GM23338 (cell line): ENCODE data around the gene DIDO1. TPM values are rescaled to one million over a fixed set of nuclear protein-coding genes. Genes with fewer than 3 reads are reported as not detected.

Source experiments
- ATAC-seq: fragments of 200-7000 bp; cut with Tn5 transposase; 3 replicates; pipeline ENCODE4 v1.9.1; 2020
- DNase-seq: peaks from one replicate; pipeline ENCODE4 v3.0.0-alpha.2; 2015; ENCODE audit warnings: low spot score
- H2AFZ ChIP-seq: fragments of 200-600 bp; sonication (generic); 2 replicates; pipeline ENCODE4 v1.8.0; 2016; ENCODE audit warnings: antibody characterized with exemption, mild to moderate bottlenecking, moderate library complexity
- H3F3A ChIP-seq: fragments of 200-600 bp; sonication (generic); replicated peaks from 2 replicates; pipeline ENCODE4 v1.8.0; 2017; ENCODE audit warnings: antibody characterized with exemption, mixed run types, low read depth
- H3K27ac ChIP-seq: fragments of 200-600 bp; sonication (generic); 2 replicates; pipeline ENCODE4 v1.6.1; 2016; ENCODE audit warnings: low read depth
- H3K27me3 ChIP-seq: fragments of 200-600 bp; sonication (generic); 2 replicates; pipeline ENCODE4 v1.8.0; 2016; ENCODE audit warnings: mild to moderate bottlenecking, mixed run types, moderate library complexity; ENCODE audit not compliant: insufficient read depth
- H3K36me3 ChIP-seq: fragments of 200-600 bp; sonication (generic); 2 replicates; pipeline ENCODE4 v1.8.0; 2016; ENCODE audit warnings: mild to moderate bottlenecking; ENCODE audit not compliant: insufficient read depth
- H3K4me1 ChIP-seq: fragments of 200-600 bp; sonication (generic); 2 replicates; pipeline ENCODE4 v1.8.0; 2016; ENCODE audit warnings: mild to moderate bottlenecking, moderate library complexity; ENCODE audit not compliant: insufficient read depth
- H3K4me2 ChIP-seq: fragments of 200-600 bp; sonication (generic); 2 replicates; pipeline ENCODE4 v1.7.1; 2017; ENCODE audit warnings: mixed run types
- H3K4me3 ChIP-seq: fragments of 200-600 bp; sonication (generic); 2 replicates; pipeline ENCODE4 v1.6.1; 2016; ENCODE audit warnings: mixed run types
- H3K79me2 ChIP-seq: fragments of 200-600 bp; sonication (generic); replicated peaks from 2 replicates; pipeline ENCODE4 v1.8.0; 2017; ENCODE audit warnings: mild to moderate bottlenecking; ENCODE audit not compliant: insufficient read depth
- H3K9me2 ChIP-seq: fragments of 200-600 bp; sonication (generic); 2 replicates; pipeline ENCODE4 v1.8.0; 2017; ENCODE audit not compliant: insufficient read depth
- H4K20me1 ChIP-seq: fragments of 200-600 bp; sonication (generic); replicated peaks from 2 replicates; pipeline ENCODE4 v1.8.0; 2017; ENCODE audit warnings: mild to moderate bottlenecking; ENCODE audit not compliant: insufficient read depth
- H3K27ac Mint-ChIP-seq: 2 replicates; pipeline ENCODE4 v1.8.0; 2020; ENCODE audit warnings: inconsistent platforms, mild to moderate bottlenecking, moderate library complexity, mixed read lengths
- H3K27me3 Mint-ChIP-seq: 3 replicates; pipeline ENCODE4 v1.8.0; 2022; ENCODE audit warnings: low read depth, mild to moderate bottlenecking, moderate library complexity, mixed read lengths, inconsistent platforms; ENCODE audit not compliant: insufficient read depth, poor library complexity
- H3K36me3 Mint-ChIP-seq: 3 replicates; pipeline ENCODE4 v1.8.0; 2021; ENCODE audit warnings: low read depth, mild to moderate bottlenecking, inconsistent platforms, moderate library complexity, mixed read lengths
- H3K4me1 Mint-ChIP-seq: 3 replicates; pipeline ENCODE4 v1.8.0; 2020; ENCODE audit warnings: mild to moderate bottlenecking, inconsistent platforms, mixed read lengths
- H3K4me3 Mint-ChIP-seq: 3 replicates; pipeline ENCODE4 v1.8.0; 2021; ENCODE audit warnings: moderate library complexity, mild to moderate bottlenecking, inconsistent platforms, mixed read lengths
- H3K9me3 Mint-ChIP-seq: 3 replicates; pipeline ENCODE4 v1.8.0; 2020; ENCODE audit warnings: moderate library complexity, mild to moderate bottlenecking, inconsistent platforms, mixed read lengths
- CREB1 ChIP-seq: fragments of 250-450 bp; sonication (Bioruptor Pico); IDR thresholded peaks from 2 replicates; pipeline ENCODE4 v1.5.0; 2020; ENCODE audit warnings: low read depth, mild to moderate bottlenecking, moderate library complexity
- EZH2 ChIP-seq: fragments of 200-600 bp; sonication (generic); IDR thresholded peaks from one replicate; pipeline ENCODE4 v1.8.0; 2017; ENCODE audit warnings: antibody characterized with exemption, mild to moderate bottlenecking, low read depth; ENCODE audit not compliant: unreplicated experiment
- EZH2phosphoT487 ChIP-seq: fragments of 200-600 bp; sonication (generic); IDR thresholded peaks from one replicate; pipeline ENCODE4 v1.8.1; 2018; ENCODE audit warnings: antibody characterized with exemption; ENCODE audit not compliant: unreplicated experiment
- JUNB ChIP-seq: IDR thresholded peaks from one replicate; pipeline ENCODE4 v1.6.1; 2016; ENCODE audit warnings: antibody characterized with exemption; ENCODE audit not compliant: unreplicated experiment
- NANOG ChIP-seq: IDR thresholded peaks from 2 replicates; pipeline ENCODE4 v1.6.1; 2016; ENCODE audit warnings: antibody characterized with exemption, borderline replicate concordance
- POLR2AphosphoS5 ChIP-seq: IDR thresholded peaks from 2 replicates; pipeline ENCODE4 v1.6.1; 2016; ENCODE audit warnings: antibody characterized with exemption, low read depth
- STAT1 ChIP-seq: IDR thresholded peaks from one replicate; pipeline ENCODE4 v1.6.1; 2016; ENCODE audit warnings: antibody characterized with exemption; ENCODE audit not compliant: unreplicated experiment
- ZNF114 ChIP-seq: fragments of 250-450 bp; sonication (Bioruptor Pico); IDR thresholded peaks from 2 replicates; pipeline ENCODE4 v1.5.0; 2020; ENCODE audit warnings: mild to moderate bottlenecking, moderate library complexity
- ZNF331 ChIP-seq: fragments of 250-450 bp; sonication (Bioruptor Pico); IDR thresholded peaks from 2 replicates; pipeline ENCODE4 v1.5.0; 2020; ENCODE audit warnings: low read depth, mild to moderate bottlenecking, moderate library complexity
- polyA plus RNA-seq: library from polyadenylated mRNA; unstranded; fragments of >200 nt; fragmentation: Nextera tagmentation; extraction: Ambion mirVana; gene quantifications from 2 replicates; pipeline ENCODE4 v1.2.1, GENCODE V29; 2016
- total RNA-seq: library from RNA; depleted of rRNA; stranded (reverse); fragments of >200 nt; shearing (Covaris generic); gene quantifications from 2 replicates; pipeline ENCODE4 v1.2.3, GENCODE V29; 2014
- TF ChIP-seq, protein P1 (sequence below): IDR thresholded peaks from one replicate; pipeline ENCODE4 v1.6.1; 2018; ENCODE audit warnings: antibody characterized with exemption; ENCODE audit not compliant: unreplicated experiment
- TF ChIP-seq, protein P2 (sequence below), 2 experiments: fragments of 200-600 bp in 1 of 2; sonication (generic) in 1 of 2; conservative IDR thresholded peaks; 2 replicates each; pipeline versions ENCODE4 v1.5.1 to v1.6.1; 2016 to 2017; ENCODE audit warnings: antibody characterized with exemption in 2 of 2, low read depth in 2 of 2, mild to moderate bottlenecking in 2 of 2, moderate library complexity in 1 of 2
- TF ChIP-seq, protein P3 (sequence below): IDR thresholded peaks from 2 replicates; pipeline ENCODE4 v1.6.1; 2016; ENCODE audit warnings: antibody characterized with exemption

Gene DIDO1
- total and polyA plus RNA-seq, 2 experiments from 2014 or later: 72.4 to 162 TPM

DNA sequence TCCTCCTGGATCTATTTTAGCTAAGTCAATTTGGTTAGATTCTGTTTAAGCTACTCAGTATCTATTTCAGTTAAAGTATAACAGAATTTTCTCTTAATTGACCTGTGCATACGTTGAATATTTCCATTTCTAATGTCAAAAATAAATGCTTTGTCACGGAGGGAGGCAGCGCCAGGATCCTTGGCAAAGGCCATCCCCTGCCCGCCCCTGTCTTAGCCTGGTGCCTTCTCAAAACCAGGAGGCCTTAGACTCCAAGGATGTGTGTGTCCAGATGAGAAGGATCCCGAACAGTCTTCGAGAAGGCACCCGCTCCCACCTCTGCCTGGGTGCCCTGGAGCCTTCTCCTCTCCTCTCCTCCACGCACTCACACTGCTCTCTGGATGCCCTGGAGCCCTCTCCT is 87.0 kb downstream of the DIDO1 start (continued):
- TF ChIP-seq ZNF331 (CRISPR knock-in tag): no peak

DNA sequence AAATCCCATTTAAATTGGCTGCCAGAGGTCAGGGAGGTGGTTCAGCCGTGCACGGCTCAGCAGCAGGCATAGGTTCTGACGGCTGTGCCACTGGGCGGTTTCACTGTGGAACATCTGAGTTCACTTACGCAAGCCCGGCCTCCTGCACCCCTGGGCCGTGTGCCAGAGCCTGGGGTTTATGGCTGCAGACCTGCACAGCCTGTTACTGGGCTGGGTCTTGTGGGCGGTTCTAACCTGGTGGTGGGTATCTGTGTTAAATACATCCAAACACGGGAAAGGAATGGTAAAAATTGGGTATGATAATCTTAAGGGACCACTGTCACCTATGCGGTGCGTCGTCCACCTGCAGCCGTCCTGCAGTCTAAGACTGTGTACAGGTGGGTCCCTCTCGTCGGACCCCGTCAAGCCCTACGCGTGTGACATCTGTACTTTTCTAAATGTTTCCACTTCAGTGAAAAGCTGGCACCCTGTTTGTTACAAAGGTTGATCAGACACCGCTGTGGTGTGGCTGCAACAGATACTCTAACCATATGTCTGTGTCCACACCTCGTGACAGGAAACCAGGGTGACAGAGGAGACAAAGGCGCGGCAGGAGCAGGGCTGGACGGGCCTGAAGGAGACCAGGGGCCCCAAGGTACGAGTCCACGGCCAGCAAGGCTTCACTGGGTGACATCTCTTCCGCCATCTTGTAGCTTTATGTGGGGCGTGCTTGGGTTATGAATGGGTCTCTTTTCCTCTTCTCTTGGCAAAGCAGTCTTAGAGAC is 88.0 kb downstream of the DIDO1 start:
- H4K20me1 ChIP-seq: no peaks in the 10 kb centered on the region
- Mint-ChIP-seq H3K9me3 (no peaks in the 10 kb centered on the region; the same call in 2 of the 3 replicates), H3K4me3 (no peak overlapping the region), H3K4me1 (peaks cover 21% of the 10 kb centered on the region), H3K27me3 (peaks cover 15% of the 10 kb centered on the region), H3K27ac (no peak overlapping the region), H3K36me3 (peaks cover 30% of the 10 kb centered on the region)
- H3K4me2 ChIP-seq: no peak overlapping the region
- ATAC-seq (no peak), DNase-seq (no peak)
- H3K4me1 ChIP-seq: 0 out of 2 replicates have a peak, but pooled peaks cover 4% of the 10 kb centered on the region
- H3K9me2 ChIP-seq: no peaks in the 10 kb centered on the region
- H3K4me3 ChIP-seq: no peak overlapping the region
- H3K27ac ChIP-seq: no peak overlapping the region
- H3K27me3 ChIP-seq: no peaks in the 10 kb centered on the region
- no peaks in the 10 kb centered on the region for H3K79me2 ChIP-seq
- no peak overlapping the region for H2AFZ ChIP-seq
- 0 out of 2 replicates have a peak, but pooled peaks cover 4% of the 10 kb centered on the region for H3F3A ChIP-seq
- H3K36me3 ChIP-seq: 0 out of 2 replicates have a peak, but pooled peaks cover 7% of the 10 kb centered on the region
- no peak for TF ChIP-seq EZH2phosphoT487
- no peak for TF ChIP-seq ZNF331 (CRISPR knock-in tag)
- no peak for TF ChIP-seq EZH2
- TF ChIP-seq NANOG: no peak
- TF ChIP-seq, protein P1, sequence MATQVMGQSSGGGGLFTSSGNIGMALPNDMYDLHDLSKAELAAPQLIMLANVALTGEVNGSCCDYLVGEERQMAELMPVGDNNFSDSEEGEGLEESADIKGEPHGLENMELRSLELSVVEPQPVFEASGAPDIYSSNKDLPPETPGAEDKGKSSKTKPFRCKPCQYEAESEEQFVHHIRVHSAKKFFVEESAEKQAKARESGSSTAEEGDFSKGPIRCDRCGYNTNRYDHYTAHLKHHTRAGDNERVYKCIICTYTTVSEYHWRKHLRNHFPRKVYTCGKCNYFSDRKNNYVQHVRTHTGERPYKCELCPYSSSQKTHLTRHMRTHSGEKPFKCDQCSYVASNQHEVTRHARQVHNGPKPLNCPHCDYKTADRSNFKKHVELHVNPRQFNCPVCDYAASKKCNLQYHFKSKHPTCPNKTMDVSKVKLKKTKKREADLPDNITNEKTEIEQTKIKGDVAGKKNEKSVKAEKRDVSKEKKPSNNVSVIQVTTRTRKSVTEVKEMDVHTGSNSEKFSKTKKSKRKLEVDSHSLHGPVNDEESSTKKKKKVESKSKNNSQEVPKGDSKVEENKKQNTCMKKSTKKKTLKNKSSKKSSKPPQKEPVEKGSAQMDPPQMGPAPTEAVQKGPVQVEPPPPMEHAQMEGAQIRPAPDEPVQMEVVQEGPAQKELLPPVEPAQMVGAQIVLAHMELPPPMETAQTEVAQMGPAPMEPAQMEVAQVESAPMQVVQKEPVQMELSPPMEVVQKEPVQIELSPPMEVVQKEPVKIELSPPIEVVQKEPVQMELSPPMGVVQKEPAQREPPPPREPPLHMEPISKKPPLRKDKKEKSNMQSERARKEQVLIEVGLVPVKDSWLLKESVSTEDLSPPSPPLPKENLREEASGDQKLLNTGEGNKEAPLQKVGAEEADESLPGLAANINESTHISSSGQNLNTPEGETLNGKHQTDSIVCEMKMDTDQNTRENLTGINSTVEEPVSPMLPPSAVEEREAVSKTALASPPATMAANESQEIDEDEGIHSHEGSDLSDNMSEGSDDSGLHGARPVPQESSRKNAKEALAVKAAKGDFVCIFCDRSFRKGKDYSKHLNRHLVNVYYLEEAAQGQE: no peak
- TF ChIP-seq STAT1: no peak
- TF ChIP-seq, protein P2, sequence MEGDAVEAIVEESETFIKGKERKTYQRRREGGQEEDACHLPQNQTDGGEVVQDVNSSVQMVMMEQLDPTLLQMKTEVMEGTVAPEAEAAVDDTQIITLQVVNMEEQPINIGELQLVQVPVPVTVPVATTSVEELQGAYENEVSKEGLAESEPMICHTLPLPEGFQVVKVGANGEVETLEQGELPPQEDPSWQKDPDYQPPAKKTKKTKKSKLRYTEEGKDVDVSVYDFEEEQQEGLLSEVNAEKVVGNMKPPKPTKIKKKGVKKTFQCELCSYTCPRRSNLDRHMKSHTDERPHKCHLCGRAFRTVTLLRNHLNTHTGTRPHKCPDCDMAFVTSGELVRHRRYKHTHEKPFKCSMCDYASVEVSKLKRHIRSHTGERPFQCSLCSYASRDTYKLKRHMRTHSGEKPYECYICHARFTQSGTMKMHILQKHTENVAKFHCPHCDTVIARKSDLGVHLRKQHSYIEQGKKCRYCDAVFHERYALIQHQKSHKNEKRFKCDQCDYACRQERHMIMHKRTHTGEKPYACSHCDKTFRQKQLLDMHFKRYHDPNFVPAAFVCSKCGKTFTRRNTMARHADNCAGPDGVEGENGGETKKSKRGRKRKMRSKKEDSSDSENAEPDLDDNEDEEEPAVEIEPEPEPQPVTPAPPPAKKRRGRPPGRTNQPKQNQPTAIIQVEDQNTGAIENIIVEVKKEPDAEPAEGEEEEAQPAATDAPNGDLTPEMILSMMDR (conservative IDR thresholded peaks at IDR 0.05; ENCODE audit: low read depth in 2 of 2): no peak
- no peak for TF ChIP-seq ZNF114 (CRISPR knock-in tag)
- TF ChIP-seq POLR2AphosphoS5: no peak
- no peak for TF ChIP-seq CREB1 (CRISPR knock-in tag)
- TF ChIP-seq JUNB: no peak
- TF ChIP-seq, protein P3, sequence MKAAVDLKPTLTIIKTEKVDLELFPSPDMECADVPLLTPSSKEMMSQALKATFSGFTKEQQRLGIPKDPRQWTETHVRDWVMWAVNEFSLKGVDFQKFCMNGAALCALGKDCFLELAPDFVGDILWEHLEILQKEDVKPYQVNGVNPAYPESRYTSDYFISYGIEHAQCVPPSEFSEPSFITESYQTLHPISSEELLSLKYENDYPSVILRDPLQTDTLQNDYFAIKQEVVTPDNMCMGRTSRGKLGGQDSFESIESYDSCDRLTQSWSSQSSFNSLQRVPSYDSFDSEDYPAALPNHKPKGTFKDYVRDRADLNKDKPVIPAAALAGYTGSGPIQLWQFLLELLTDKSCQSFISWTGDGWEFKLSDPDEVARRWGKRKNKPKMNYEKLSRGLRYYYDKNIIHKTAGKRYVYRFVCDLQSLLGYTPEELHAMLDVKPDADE: no peak
